HG02623 (cell line): ENCODE data around the gene PAF1.

Experiments used
- ATAC-seq: cut with Tn5 transposase; IDR thresholded peaks from one replicate; pipeline ENCODE4 v1.9.1; 2021; ENCODE audit warnings: moderate library complexity; ENCODE audit not compliant: unreplicated experiment

Gene PAF1

DNA sequence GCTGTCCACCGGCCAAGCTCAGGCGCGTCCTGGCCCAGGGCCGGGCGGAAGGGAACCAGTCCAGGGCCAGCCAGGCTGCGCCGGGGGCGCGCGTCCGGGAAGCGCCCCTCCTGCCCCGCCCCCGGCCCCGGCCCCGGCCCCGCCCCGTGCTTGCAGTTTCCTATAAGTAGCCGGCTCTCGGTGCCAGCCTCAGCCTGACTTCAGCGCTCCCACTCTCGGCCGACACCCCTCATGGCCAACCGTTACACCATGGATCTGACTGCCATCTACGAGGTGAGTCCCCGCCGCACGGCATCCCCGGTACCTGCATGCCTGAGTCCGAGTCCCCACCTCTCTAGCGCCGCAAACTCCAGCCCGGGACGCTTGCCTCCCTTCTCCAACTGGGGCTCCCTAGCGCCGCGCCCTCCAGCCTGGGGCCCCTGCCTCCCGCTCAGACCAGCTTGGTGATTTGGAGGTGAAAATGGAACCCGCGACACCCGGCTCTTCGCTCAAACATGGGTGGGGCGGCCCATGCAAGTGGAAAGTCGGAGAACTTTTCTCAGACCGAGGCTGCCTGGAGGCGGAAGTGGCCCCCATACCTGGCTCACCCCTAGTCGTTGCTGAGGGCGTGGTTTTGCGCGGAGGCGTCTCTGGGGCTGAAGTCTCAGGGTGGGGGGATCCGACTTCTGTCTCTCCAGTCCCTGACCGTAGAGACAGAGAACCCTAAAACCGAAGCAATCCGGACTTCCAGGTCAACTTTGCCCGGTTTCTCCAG lies 15.9 kb upstream of the PAF1 start, which contains the start of gene ZFP36:
Gene ZFP36 (plus strand): TSS at position 192 of the 754 bp plus-strand sequence. CDS start 58 bp downstream, at position 250.
- no peak for ATAC-seq

GRCh38 chr19:39405958-39406655 lies 15.2 kb upstream of the PAF1 start:
- no peak for ATAC-seq

DNA sequence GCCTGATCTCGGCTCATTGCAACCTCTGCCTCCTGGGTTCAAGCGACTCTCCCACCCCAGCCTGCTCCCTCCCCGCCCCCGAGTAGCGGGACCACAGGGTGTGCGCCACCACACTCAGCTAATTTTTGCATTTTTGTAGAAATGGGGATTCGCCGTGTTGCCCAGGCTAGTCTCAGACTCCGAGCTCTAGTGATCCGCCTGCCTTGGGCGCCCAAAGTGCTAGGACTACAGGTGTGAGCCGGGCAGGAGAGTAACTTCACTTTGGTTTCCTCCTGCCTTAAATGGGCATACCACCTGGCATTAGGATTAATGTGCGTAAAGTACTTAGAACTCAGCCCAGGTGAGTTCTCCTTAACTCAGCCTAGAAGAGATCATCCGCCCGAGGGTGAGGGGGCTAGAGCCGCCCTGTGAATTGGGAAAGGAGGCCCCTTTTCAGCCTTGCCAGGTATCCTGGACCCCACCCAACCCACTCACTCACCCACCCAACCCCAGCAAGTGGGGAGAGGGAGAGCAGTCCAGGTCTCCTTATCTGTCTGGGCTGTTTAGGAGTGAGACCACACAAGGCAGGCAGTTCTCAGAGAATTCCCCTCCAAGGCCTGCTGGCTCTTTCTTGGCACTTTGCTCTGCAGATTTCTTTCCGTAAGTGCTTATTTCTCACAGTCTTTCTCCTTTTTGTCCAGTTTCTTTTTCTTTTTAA lies 14.5 kb upstream of the PAF1 start:
- no peak for ATAC-seq

GRCh38 chr19:39403331-39404312 lies 12.7 kb upstream of the PAF1 start:
- ATAC-seq, result no peak

DNA sequence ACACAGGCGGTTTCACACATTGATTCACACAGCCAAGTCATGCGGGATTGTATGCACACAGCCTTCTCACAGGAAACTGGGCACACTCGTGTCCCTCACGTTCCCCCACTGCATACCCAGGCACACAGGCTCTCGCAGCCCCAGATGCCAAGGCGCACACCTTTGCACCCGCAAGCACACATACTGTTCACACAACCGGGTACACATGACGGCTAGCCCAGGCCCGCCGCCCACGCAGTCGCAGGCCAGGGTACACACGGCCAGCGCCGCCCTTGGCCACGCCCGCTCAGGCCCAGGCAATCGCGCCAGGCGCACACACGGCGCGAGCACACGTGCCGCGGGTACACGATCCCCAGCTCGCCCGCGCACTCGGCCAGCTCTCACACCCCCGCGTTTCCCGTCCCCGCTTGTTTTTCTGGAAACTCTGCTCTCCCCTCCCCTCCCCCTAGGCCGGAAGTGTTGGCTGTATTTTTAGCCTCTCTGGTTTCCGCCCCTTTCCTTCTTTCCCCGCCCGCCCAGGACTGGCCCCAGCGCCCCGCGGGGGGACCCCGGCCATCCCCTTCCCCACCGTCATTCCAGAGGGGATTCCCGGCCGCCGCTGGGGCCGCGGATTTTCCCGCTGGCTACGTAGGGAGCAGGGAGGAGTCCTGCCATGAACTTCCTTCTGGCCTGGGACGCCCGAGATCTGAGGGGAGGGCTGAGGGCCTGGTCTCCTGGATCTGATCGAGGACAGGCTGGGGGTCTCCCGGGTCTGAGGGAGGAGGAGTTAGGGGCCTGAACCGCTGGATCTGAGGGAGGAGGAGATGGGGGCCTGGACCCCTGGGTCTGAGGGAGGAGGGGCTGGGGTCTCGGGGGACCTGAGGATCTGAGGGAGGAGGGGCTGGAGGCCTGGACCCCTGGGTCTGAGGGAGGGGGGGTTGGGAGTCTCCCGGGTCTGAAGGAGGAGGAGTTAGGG lies 11.7 kb upstream of the PAF1 start:
- no peak for ATAC-seq

DNA sequence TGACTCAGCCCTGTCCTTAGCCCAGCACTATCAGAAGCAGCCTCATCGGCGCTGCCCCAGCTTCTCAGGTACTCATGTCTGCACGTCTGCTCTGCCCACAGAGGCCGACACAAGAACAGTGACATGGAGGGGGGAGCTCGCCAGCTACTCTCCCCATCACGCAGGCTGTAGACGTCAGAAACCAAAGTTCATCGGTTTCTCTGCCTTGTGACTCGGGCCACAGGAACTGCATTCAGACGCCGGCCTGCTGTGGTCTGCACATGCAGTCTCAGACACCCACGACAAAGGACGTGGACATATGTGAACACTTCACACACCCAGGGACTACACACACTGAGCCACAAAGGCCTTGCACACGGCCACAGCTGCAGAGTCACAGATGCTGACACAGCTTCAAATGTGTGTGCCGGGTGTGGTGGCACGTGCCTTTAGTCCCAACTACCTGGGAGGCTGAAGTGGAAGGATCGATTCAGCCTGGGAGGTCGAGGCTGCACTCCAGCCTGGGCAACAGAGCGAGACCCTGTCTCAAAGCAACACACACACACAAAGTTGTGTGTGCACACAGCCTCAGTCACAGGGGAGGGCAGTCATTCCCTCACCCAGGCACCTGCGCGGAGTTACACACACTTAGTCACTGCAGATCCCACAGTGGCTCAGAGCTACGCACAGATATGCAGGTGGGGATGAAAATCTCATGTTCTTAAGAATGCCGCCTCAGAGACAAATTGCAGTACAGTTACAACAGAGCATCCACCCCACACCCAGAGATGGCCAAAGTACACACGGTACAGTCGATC lies 10.8 kb upstream of the PAF1 start:
- ATAC-seq, result no peak

DNA sequence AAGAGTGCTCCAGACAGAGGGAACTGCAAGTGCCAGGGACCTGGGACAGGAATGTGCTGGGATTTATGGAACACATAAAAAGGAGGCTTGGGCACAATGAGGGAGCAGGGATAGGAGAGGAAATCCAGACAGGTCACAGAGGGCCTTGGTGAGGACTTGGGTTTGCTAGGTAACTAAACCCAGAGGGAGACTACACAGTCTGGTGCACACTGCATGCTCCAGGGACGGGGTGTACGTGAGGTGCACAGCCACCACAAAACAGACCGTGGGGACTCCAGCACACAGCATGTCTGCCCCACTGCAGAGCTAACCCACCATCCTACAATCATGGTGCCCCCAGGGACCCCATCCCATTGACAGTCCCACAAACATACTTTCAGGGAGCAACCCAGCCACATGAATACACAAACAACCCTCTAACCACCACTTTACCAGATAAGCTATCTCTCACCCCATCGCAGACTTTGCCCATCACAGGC lies 10.2 kb upstream of the PAF1 start:
- no peak for ATAC-seq

DNA sequence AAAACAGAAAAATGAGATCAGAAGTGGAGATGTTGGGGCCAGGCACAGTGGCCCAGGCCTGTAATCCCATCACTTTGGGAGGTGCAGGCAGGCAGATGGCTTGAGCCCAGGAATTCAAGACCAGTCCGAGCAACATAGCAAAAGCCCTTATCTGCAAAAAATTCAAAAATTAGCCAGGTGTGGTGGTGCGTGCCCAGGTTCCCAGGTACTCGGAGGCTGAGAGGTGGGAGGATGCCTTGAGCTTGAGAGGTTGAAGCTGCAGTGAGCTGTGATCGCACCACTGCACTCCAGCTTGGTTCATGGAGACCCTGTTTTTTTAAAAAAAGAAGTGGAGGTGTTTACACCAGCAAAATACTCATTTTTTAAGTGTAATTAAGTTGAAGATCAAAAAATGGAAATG lies 9.2 kb upstream of the PAF1 start:
- no peak for ATAC-seq

DNA sequence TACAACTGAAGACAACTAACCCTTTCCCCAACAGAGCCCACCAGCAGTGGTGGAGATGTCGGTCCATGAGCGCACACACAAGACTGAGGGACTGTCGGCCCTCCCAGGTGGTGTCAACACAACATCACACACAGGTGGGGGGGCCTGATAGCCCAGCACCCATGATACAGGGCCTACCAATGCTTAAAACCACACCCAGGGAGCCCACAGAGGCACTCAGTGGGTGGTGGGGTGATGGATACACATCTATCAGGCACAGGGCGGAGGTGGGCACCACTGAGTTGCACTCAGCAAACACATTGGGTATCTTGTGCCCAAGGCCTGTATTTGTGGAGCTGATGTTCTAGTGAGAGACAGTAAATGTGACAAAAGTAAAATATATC lies 8.8 kb upstream of the PAF1 start:
- no peak for ATAC-seq

DNA sequence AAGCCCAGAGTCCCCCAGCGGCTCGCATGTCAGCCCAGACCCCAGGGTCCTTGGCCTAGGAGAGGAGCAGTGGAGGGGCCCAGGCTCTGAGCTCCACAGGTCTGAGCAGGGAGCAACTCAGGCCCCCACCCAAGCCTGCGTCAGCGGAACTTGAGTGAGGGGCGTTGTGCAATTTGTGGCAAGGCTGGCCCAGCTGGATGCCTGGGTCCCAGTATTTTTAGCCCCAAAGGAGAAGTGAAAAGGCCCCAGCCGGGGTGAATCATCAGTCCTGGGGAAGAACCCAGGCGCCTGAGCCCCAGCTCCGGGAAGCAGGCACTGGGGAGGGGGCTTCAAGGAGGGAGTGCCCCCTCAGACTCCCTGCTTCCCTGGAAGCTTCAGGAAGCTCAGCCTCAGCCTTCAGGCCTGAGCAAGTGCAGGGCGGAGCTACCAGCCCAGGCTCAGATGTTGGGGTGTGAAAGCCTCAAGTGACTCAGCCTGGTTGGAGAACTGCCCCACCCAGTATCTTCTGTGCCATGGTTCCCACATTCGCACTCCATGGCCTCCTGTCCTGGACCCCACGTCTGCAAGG lies 7.5 kb upstream of the PAF1 start:
- ATAC-seq, result no peak

- no peak for ATAC-seq
These were observed 6.7 kb upstream of the PAF1 start for GRCh38 chr19:39397360-39398296.

GRCh38 chr19:39390451-39390750 lies 505 bp downstream of the PAF1 start:
- no peak for ATAC-seq

DNA sequence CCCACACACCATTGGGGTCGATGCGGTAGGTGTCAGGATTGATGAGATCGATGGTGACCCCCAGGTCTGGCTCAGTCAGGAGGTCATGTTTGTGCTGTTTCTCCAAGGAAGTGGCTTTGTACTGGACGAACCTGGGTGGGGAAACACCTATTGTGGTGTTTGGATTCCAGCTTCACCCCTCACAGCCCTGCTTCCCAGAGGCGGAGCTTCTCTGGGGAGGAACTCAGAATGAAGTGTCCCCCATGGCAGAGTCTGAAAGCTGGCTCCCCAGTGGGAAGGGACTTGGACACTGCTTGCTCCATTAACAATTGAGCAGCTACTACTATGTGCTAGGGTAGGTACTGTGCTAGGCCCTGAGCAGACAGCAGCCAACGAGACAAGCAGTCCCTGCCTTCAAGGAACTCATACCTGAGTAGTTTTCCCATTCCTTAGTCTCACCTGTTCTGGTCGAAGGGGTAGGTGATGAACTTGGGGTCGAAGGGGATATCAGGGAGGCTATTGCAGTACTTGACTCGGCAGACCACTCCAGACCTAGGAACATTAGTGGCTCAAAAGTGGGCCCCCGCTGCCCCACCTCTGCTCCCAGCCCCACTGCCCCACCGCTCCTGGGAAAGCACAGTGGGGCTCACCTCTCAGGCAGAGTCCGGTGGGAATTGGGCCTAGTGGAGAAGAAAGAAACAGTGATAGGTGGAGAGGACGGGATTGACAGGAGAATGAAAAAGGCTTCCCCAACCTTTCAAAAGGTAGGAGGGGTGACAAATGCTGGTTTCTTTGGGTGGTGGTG lies 1.1 kb downstream of the PAF1 start:
- no peak for ATAC-seq

DNA sequence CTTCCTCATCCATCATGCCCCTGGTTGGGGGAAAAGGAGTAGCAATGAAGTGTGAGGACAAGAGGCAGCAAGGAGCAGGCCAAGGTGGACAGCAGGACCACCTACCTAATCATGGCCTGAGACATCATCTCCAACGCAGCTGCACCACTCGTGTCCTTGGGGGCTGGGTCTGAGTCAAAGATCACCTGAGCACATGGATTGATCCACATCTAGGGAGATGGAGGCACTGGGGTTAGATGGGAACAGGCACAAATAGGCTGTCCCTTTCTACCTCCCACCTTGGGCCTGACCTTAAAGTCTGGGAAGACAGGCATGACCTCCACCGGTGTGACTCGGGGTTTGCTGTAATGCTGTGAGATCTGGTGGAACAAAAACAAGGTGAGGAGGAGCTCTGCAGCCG lies 2.2 kb downstream of the PAF1 start:
- ATAC-seq, result no peak

DNA sequence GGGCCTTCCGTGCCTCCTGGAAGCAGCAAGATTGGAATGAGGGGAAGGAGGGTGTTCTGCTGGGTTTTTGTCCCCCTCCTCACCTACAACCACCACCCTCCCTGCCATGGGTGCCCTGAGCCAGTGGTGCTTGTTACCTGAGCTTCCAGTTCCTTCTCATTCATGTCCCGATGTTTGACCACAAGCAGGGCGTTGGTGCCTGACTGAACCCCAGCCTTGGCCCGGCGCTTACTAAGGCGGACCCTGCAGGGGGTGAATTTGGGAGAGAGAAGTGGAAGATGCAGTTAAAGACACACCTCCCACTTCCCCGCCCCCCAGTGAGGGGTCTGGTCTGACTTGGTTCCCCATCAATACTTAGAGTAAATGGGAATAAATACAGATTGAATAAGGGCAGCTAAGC lies 4.3 kb downstream of the PAF1 start:
- ATAC-seq, result no peak

DNA sequence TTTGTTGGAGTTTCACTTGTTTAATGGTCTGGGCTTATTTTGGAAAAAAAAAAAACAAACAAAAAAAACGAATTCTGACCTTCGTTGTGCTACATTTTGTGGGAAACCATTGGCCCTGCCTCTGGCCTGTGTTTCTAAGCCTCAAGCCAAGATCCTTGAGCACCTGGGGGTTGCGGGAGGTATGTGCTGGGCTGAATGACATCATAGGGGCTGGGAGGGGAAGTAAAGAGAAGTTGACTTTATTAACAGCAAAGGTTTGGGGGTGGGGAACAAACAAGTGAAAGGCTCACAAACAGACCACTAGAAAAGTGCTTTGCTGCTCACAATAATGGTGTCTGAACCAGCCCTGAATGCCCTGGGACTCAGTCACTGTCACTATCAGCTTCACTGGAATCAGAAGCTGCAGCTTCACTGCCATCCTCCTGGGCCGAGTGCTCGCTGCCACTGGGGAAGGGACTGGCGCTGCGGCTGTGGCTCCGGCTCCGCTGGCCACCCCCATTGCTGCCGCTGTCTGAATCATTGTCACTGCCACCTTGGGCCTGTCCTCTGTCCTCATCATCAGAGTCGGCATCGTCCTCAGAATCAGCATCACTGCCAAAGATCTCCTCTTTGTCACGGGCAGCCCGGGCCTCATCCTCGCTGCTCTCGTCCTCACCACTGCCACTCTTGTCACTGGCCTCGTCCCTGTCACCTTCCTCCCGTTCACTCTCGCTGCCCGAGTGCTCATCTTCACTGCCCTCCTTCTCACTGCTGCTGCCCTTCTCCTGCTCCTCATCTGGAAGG lies 5.1 kb downstream of the PAF1 start:
- no peak for ATAC-seq
